ENCODE data around the gene EHMT2. TPM values are rescaled to one million over a fixed set of nuclear protein-coding genes. Genes with fewer than 3 reads are reported as not detected.

EHMT2 gene
- total RNA-seq, 1 donor from 2014 or later, result 175 TPM

DNA sequence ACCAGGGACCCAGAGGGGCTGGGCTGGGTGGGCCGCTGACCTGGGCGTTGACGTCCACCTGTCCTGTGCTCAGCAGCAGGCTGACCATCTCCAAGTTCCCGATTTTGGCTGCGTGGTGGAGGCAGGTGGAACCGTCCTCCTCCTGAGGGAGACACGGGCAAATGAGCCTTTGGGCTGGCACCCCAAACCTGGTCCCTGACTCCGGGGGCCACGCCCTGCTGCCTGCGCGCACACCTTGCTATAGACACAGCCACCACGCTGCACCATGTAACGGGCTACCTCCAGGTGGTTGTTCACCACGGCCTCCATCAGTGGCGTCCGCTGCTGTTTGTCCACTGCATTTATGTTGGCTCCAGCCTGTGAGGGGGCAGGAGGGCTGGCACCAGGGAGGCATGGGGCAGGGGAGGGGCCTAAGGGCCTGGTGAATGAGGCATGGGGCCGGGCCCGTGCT is 10.9 kb downstream of the EHMT2 start:
- H3K36me3 Mint-ChIP-seq (ENCODE audit: insufficient read depth), result peaks cover 24% of the 10 kb centered on the region
- H3K9me3 Mint-ChIP-seq (ENCODE audit: low read depth), result no peaks in the 10 kb centered on the region
- DNase-seq (ENCODE audit: low spot score, unreplicated experiment), result no peak
- no peaks in the 10 kb centered on the region for H3K27me3 Mint-ChIP-seq
- H3K4me3 Mint-ChIP-seq (ENCODE audit: low read depth), result no peak overlapping the region
- H3K4me1 Mint-ChIP-seq (ENCODE audit: low read depth), result no peaks in the 10 kb centered on the region
- TF ChIP-seq, protein P1, sequence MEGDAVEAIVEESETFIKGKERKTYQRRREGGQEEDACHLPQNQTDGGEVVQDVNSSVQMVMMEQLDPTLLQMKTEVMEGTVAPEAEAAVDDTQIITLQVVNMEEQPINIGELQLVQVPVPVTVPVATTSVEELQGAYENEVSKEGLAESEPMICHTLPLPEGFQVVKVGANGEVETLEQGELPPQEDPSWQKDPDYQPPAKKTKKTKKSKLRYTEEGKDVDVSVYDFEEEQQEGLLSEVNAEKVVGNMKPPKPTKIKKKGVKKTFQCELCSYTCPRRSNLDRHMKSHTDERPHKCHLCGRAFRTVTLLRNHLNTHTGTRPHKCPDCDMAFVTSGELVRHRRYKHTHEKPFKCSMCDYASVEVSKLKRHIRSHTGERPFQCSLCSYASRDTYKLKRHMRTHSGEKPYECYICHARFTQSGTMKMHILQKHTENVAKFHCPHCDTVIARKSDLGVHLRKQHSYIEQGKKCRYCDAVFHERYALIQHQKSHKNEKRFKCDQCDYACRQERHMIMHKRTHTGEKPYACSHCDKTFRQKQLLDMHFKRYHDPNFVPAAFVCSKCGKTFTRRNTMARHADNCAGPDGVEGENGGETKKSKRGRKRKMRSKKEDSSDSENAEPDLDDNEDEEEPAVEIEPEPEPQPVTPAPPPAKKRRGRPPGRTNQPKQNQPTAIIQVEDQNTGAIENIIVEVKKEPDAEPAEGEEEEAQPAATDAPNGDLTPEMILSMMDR (IDR thresholded peaks at IDR 0.05; ENCODE audit: unreplicated experiment), result no peak
- H3K27ac Mint-ChIP-seq, result no peak overlapping the region

DNA sequence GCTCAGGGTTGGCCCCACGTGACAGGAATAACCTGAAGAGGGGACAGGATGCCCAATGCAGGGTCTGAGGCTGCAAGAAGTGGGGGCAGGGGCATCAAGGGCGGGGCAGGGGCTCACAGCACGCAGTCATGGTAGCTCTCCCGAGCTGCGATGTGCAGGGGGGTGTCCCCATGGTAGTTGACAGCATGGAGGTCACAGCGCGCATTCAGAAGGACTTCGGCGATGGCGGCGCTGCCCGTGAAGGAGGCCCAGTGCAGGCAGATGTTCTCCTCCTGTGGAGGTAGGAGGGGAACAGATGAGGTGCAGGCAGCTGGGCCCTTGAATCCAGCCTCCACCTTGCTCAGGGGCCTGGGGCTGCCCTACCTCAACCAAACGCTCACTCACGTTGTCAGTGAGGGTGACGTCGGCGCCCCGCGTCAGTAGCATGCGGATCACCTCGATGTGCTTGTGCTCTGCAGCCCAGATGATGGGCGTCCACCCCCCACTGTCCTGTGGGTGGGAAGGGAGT is 12.9 kb downstream of the EHMT2 start:
- Mint-ChIP-seq H3K27me3 (no peaks in the 10 kb centered on the region), H3K36me3 (ENCODE audit: insufficient read depth) (peaks cover 27% of the 10 kb centered on the region)

DNA sequence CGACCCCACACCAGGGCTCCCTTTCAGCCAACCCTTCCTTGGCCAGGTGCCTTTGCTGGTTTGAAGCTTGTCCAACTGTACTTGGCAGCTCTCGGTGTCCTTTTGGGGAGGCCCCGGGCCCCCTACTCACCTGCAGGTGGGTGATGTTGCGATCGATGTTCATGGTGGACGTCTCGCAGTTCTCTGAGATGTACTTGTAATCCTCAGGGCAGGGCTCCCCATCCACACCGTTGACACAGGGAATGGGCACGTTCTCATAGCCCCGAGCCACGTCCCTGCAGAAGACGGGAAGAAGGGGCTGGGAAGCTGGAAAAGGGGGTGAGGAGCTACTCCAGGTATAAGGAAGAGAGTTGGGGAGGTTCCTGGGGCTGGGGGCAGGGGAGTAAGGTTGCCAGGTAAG is 13.8 kb downstream of the EHMT2 start:
- Mint-ChIP-seq H3K36me3 (ENCODE audit: insufficient read depth) (peaks cover 25% of the 10 kb centered on the region), H3K27me3 (no peaks in the 10 kb centered on the region), H3K27ac (no peak overlapping the region), H3K4me1 (ENCODE audit: low read depth) (peaks cover 4% of the 10 kb centered on the region), H3K4me3 (ENCODE audit: low read depth) (no peak overlapping the region), H3K9me3 (ENCODE audit: low read depth) (no peaks in the 10 kb centered on the region)
- TF ChIP-seq, protein P1 (IDR thresholded peaks at IDR 0.05; ENCODE audit: unreplicated experiment), result no peak
- DNase-seq (ENCODE audit: low spot score, unreplicated experiment), result no peak

More for the DNA sequence above, 12.9 kb downstream of the EHMT2 start:
- Mint-ChIP-seq H3K27ac (no peak overlapping the region), H3K4me3 (ENCODE audit: low read depth) (no peak overlapping the region), H3K9me3 (ENCODE audit: low read depth) (no peaks in the 10 kb centered on the region), H3K4me1 (ENCODE audit: low read depth) (no peaks in the 10 kb centered on the region)
- no peak for DNase-seq (ENCODE audit: low spot score, unreplicated experiment)
- TF ChIP-seq, protein P1 (IDR thresholded peaks at IDR 0.05; ENCODE audit: unreplicated experiment), result no peak

DNA sequence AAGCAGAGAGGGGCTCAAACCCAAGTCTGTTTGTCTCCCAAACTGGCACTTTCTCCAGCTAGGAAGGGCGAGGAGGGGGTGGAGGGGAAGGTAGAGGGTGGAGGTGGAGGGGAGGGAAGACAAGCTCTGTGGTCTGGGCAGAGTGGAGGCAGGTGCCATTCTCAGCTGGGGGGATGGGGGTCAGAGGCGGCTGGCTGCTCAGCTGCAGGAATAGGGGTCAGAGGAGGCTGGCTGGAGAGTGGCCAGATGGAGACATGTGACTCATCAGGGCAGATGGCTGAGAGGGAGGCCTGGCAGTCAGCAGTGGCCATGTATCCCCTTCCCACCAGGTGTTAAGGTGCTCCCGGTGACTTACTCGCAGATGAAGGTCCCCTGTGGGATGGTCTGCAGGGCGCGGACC is 15.2 kb downstream of the EHMT2 start:
- Mint-ChIP-seq H3K4me3 (ENCODE audit: low read depth) (no peak overlapping the region), H3K4me1 (ENCODE audit: low read depth) (peaks cover 16% of the 10 kb centered on the region), H3K9me3 (ENCODE audit: low read depth) (no peaks in the 10 kb centered on the region), H3K36me3 (ENCODE audit: insufficient read depth) (peaks cover 23% of the 10 kb centered on the region), H3K27ac (no peak overlapping the region), H3K27me3 (no peaks in the 10 kb centered on the region)
- DNase-seq (ENCODE audit: low spot score, unreplicated experiment), result no peak
- TF ChIP-seq, protein P1 (IDR thresholded peaks at IDR 0.05; ENCODE audit: unreplicated experiment), result no peak

DNA sequence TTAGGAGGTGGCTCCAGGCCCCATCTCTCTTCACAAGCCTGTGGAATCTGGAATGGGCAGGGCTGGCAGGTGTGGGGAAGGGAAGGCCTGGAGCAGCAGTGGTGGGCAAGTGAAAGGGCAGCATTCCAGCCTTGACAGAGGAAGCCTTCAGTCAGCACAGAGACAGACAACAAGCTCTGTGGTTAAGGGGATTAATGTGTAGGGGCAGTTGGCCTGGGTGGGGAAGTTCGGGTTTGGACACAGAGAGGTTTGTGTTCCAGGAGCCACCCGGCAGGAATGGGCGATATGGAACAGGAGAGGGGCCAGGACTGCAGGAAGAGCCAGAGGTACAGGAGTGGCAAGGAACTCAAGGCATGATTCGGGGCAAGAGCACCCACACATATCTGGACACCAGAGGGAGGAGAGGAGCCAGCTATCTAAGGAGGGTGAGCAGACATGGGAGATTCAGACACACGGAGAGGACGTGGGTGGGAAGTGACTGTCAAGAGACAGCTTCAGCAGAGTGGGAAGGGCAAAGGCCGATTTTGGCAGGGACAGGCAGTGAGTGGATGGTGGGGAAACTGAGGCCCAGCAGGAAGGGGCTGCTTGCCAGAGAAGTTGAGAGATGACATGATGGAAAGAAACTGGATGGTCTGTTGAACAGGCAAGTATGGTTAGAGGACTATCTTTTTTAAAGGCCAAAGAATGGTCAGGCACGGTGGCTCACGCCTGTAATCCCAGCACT is 16.2 kb downstream of the EHMT2 start:
- Mint-ChIP-seq H3K4me3 (ENCODE audit: low read depth) (no peak overlapping the region), H3K4me1 (ENCODE audit: low read depth) (peaks cover 17% of the 10 kb centered on the region), H3K27ac (peak overlapping the region; percentile 82), H3K9me3 (ENCODE audit: low read depth) (no peaks in the 10 kb centered on the region), H3K27me3 (no peaks in the 10 kb centered on the region), H3K36me3 (ENCODE audit: insufficient read depth) (peaks cover 23% of the 10 kb centered on the region)
- TF ChIP-seq, protein P1 (IDR thresholded peaks at IDR 0.05; ENCODE audit: unreplicated experiment), result no peak
- DNase-seq (ENCODE audit: low spot score, unreplicated experiment), result no peak

Measured in progenitor cell of endocrine pancreas (in vitro differentiated cells).